Stromal cell of bone marrow (primary cell): ENCODE results near the gene PLXNA4.

Source experiments
- DNase-seq: peaks from one replicate; pipeline ENCODE4 v3.0.0-alpha.2; 2012; ENCODE audit warnings: low read depth

PLXNA4 gene

DNA sequence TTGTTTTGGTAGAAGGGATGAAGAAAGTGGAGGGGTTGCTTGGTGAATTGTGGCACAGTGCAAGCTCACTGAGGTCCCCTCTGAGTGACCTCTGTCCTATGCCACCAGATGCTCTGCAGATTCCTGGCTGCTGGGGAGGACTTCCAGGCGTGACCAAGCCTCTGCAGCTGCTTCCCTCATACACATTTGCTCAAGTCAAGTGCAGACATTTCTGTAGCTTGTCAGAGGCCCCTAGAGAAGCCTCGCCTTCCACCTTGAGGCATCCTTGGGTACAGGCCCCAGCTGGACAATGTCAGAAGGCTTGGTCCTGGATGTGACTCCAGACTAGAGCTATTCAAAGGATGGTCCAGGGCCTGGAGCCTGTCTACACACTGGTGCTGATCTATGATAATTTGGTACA lies 464.2 kb downstream of the PLXNA4 start:
- no peak for DNase-seq

DNA sequence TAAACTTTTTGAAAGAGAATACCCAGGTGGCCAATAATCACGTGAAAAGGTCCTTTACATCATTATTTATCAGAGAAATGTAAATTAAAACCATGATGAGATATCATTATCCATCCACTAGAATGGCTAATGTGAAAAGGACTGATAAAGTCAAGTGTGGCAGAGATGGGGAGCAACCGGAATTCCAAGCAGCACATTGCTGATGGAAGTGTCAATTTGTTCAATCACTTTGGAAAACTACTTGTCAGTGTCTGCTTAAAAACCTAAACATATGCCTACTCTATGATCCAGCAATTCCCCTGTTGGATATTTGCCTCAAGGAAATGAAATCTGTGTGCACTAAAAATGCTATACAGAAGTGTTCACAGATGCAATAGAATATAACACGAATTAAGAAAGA lies 465.6 kb downstream of the PLXNA4 start:
- no peak for DNase-seq

DNA sequence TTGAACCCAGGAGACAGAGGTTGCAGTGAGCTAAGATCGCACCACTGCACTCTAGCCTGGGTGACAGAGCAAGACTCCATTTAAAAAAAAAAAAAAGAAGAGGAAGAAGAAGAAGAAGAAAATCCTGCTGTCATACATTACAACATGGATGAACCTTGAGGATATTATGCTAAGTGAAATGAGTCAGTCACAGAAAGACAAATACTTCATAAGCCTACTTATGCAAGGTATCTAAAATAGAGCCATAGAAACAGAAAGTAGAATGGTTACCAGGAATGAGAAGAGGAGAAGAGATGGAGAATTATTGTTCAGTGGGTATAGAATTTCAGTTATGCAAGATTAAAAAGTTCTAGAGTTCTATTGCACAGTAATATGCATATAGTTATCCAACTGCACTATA lies 466.5 kb downstream of the PLXNA4 start:
- DNase-seq = no peak

DNA sequence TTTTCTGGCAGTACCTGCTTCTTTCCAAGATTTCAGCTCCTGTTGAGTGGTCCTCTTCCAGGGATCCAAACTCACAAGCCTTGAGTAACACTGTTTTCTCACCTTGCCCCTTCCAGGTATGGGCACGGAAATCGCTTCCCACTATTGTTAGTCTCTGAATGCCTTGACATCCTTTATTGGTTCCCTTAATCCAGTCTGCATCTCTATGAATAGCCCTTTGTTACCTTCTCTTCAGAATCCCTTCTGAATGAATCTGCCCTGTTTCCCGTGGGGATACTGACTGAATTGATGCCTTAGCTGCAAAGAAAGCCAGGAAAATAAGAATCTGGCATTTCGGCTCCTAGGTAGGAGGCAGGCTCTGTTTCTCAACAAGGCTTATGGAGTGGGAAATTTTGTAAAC lies 467.7 kb downstream of the PLXNA4 start:
- DNase-seq = no peak

DNA sequence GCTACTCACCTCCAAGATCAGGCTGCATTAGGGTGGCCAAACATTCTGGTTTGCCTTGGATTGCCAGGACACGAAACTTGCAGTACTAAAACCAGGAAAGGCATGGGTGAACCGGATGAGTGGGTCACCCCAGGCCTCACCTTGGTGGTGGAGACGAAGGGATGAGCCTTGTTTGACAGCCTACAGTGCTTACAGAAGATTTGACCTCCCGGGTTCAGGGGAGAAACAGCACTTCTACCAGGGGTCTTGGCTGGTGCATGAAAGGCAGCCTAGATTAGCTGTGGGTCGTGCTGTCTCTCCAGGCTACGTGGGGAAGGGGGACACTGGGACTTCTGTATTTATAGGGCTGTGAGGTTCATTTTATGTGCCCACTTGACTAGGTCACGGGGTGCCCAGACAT lies 469.8 kb downstream of the PLXNA4 start:
- no peak for DNase-seq

DNA sequence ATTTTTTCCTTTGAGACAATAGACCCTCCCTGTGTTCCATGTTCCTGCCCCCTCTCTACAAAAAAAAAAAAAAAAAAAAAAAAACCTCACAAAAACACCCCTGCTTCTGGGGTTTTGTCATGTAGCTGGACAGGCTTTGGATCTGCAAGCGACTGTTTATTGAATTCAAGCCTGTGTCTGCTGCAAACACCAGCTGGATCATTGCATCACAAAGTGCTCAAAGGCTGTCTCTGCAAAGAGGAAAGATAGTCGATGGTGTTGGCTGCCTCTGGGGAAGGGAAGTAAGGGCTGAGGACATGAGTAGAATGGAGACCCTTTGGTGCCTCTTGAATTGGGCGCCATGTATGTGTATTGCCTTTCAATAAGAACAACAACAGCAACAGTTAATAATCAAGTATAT lies 471.2 kb downstream of the PLXNA4 start:
- DNase-seq = no peak

DNA sequence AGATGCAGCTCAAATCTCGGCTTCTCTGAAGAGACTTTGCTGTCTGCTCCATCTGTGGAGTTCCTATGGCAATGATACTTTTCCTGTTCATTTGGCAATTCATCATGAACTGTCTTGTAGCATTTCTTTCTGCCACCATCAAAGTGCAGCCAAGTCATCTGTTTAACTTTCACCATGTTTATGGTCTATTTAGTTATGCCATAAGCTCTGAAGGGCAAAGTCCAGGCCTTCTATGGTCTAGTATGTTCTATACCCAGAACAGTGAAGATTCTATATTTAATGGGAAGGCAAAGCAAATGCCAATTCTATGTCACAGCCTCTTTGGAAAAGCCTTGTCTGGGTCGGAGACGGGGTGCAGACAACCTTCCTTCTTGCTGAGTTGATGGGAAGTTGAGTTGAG lies 472.6 kb downstream of the PLXNA4 start:
- DNase-seq = no peak

DNA sequence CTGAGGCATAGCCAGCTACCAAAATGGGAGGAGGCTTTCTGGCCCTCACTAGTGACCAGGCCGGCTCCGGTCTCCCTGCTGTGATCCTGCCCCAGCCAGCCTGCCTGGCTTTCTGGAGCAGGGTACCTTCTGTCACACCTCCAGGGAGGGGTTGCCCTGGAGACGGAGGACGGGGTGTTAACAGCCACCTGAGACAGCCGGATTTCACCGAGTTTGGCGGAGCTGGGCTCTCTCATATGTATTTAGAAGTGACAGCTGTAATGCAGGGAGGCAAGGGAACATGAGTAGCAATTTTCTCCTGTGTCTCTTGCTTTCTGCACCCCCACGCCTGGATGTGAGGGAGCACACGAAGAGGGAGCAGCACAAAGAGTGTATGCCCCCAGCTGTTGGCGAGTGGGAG lies 473.3 kb downstream of the PLXNA4 start:
- no peak for DNase-seq

DNA sequence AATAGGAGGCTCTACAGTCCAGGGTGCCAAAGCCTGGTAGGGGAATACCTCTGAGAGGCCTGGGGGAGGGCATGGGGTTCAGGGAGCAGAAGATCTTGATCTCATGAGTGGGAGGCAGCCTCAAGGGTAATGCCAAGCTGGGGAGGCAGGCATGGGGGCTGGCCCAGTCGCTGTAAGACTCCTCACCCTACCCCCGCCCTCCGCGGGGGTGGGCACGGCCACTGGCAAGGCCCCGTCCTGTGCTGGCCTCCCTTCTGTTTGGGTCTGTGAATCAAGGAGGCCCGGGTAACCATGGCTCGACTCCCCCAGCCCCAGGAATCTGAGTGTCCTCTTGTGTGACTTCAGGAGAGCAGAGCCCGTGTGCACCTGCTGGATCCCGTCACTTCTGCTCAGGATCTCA lies 473.9 kb downstream of the PLXNA4 start:
- DNase-seq = no peak

DNA sequence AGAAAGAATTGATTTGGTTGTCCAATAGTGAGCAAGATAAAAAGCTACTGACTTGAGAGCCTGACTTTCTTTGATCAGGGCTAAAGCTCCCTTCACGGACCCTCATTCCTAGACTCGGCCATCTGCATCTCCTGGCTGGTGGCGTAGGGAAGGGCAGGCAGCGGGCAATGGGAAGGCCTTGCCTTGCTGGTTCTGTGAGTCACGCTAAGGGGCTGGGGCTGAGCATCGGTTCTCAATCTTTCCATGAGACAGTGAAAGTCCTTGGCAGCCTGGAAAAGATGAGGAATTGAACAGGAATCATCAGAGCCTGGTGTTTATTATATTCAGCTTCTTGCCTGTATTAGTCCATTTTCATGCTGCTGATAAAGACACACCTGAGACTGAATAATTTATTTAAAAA lies 475.3 kb downstream of the PLXNA4 start:
- no peak for DNase-seq

DNA sequence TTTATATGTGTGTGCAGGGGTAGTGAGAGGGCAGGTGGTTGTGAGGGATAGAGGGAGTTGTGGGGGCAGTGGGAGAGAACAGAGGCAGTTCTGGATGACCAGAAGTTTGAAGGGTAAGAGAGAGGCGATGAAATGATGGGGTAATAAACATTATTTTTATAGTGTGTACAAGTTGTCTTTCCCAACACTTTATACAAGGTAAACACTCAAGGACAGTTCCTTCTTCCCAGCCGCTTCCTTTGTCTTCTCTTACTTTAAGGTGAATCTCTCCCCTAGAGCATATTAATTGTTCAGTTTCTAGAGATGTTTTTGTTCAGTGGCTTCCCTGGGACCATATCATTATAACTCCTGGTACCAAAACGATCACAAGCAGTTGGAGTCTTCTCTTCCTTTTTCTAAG lies 475.8 kb downstream of the PLXNA4 start:
- no peak for DNase-seq

DNA sequence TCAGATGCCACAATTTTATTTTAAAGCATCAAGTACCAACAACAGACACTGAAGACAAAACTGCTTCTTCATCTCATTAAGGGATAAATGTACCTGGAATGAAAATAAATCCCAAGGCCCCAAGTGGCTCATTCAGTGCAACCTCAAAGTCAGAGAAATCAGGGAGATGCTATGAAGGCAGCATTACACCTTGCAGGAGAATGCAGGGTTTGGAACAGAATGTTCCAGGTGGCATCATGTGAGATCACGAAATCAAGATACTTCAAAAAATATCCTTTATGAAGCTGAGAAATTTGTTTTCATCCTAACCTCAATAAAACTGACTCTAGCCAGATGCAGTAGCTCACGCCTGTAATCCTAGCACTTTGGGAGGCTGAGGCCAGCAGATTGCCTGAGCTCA lies 477.1 kb downstream of the PLXNA4 start:
- no peak for DNase-seq

DNA sequence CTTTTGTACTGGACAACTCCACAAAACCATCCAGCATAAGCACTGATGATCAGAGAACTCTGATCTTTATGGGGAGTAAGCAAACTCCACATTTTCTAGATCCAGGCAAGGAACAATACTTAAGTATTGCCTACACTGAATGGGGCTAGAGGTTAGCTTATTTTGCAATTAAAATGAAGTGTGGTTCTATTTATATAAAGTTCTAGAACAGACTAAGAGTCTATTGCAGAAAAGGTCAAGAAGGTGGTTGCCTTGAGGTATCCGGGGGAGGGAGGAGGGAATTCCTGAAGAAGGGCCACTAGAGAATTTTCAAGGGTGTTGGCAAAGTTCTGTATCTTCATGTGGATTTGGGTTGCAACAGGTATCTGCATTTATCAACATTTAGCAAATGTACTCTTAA lies 477.9 kb downstream of the PLXNA4 start:
- no peak for DNase-seq

DNA sequence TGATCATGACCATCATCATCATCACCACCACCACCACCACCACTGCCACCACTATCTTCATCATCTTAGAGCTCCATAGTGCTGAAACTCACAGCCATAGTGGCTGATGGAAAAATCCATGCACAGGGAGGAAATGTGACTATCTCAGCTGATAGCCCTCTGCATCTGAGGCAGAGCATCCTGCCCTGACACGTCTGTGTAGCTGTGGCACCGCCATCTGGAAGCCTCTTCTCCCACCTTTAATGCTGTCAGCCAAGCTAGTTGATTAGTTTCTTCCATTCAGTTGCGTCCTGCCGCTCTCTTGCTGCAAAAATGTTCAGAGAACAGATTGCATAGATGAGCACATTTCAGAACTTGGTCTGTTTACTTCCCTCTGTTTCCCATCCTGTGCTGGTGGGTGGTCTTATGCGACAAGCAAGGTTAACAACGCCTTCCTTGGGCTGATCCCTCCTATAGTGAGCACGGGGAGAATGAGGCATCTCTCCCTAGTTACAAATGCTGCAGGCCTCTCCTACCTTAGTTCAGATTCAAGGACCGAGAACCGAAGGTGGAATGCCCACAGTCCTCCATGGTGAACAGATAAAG lies 478.6 kb downstream of the PLXNA4 start:
- DNase-seq = no peak

DNA sequence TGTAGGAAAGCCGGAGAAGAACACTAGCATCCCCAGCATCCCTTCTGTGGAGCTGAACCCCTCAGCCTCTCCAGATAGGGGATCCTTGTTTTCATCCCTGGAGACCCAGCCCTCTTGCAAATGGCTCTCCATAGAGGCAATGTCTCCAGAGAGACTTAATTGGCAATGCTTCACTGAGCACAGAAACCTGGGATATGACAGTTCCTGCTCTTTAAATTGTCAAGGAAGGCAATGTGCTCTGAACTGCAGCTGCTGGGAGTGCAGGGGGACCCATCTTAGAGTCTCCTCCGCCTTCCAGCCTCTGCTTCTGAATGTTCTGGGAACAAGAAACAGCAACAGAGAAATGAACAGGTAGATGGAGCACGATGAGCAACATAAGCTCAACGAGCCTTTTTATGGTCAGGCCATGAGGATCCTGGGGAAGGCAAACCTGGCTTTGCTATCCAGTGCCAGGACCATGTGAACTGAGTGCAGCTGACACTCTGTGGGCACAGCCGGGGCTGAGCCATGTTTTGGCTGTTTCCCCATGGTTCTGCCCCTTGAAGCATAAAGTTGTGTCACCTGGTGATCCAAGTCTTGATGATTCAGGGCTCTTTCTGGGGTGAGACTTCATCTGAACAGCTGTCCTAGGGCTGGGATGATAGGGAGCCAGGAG lies 481.0 kb downstream of the PLXNA4 start:
- DNase-seq = no peak

DNA sequence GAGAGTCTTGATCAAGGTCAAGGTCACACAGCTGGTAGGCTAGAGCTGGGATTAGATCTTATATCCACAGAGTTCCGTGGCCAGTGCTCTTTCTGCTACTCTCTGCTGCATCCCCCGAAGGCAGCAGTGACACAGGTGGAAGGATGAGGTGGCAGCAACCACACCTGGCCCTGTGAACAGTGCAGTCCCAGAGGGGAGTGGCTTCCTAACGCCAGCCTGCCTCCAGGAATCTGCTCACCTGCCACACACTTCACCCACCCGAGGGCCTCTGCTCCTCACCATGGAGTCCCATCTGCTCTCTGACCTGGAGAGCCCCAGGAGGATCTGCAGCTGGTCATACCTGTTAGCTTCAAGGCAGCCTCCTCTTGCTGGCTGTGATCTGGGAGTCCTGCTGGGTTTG lies 484.2 kb downstream of the PLXNA4 start:
- no peak for DNase-seq

DNA sequence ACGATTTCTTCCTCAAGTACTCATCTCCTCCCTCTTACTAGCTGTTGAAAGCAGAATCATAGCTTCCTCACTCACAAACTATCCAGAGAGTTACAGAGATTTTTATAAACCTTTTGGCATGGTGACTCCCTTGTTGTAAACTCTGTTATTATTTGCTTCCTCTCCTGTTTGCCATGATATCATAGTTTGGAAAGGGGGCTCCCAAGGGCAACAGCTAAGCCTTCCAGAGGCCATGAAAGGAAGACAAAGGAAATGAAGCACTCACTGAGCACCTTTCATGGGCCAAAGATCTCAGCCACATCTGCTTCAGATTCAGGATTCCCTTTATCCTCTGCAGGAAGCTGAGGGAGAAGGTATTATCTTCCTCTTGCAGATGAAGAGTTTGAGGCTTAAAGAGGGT lies 484.6 kb downstream of the PLXNA4 start:
- no peak for DNase-seq

DNA sequence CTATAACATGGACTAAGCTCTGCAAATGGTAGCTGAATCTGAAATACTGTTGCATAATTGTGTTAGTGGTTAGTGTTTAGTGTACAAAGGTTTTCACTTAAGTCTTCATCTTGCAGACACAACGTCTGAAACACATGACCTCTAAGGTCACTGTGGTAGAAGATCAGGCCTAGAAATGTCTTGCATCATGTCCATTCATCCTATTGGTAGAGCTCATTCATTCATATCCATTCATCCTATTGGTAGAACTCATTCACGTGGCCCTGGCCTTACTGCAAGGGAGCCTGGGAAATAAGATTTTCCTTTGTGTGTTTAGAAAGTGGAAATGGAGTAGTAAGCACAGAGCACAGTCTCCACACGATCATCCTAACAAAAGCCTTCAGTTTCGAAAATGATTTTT lies 485.8 kb downstream of the PLXNA4 start:
- no peak for DNase-seq

DNA sequence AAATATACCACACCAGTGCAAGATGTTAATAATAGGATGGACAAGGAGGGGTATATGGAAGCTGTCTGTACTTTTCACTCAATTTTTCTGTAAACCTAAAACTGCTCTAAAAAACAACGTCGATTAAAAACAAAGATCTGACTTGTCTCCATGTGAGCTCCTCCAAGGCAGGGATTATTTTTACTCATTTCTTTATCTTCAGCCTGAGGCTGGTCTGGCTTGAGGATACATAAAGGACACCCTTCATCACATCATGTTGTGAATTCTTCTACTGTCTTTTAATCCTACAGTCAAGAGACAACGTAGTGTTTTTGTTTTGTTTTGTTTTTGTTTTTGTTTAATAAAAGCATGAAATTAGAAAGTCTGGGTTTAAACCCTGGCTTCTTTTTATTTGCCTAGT lies 486.9 kb downstream of the PLXNA4 start:
- DNase-seq = no peak

DNA sequence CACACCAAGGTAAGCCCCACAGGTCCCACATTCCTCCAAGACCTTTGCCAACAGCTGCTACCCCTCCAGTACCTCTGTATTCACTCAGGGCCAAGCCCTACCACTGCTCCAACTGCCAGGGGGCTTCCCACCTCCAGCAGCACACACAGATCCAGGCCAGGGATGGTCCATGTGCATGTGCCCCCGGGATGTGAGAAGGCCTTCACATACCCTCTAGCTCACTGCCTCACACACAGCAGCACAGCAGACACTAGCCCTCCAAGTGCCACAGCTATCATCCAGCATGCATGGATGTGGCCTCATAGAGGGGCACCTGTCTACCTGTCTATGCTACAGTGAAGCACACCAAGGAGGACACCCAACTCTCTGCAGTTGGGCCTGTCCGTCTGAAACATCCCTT lies 488.8 kb downstream of the PLXNA4 start:
- no peak for DNase-seq

DNA sequence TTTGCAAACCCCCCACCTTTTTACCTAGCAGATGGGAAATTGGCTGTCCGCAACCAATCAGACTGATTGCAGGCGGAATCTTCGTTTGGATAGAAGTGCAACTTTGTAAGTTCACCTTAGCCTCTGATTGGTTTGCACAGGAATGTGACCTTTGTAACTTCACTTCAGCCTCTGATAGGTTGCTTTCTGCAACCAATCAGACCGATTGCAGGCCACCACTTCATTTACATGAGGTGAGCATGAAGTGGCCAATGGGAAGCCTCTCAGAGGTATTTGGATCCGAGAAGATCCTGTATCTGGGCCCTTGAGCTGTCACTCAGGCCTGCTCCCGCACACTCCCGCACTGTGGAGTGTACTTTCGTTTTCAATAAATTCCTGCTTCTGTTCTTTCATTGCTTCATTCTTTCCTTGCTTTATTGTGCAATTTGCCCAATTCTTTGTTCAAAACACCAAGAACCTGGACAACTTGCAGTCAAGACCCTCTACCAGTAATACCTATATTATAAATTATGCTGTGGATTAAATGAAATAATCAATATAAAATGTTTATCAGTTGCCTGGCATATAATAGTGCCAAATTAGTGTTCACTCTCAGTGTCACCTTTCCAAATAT lies 491.4 kb downstream of the PLXNA4 start:
- no peak for DNase-seq

DNA sequence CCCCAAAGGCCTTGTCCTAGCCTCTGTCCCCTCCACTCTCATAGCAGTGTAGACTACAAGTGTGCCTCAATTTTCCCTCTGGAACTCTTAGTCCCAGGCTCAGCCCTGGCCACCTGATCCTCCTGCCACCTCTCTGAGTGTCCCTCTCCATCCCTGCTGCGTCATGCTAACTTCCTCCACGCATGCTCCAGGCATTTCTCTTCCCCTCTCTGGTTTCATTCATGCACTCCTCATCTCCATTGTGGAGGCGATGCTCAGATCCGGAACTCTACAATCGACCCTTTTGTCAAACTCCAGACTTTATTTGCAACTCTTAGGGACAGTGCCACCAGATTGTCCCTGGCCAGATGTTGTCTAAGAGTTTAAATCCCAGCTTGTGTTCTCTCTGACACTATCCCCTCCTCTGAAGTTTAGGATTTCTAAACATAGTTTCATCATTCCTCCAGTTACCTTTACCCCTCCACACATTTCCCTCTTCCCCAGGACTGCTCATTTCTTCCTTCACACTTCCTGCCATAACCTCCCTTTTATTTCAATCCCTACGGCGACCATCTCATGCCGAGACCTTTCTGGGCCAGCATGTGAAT lies 492.6 kb downstream of the PLXNA4 start:
- no peak for DNase-seq

DNA sequence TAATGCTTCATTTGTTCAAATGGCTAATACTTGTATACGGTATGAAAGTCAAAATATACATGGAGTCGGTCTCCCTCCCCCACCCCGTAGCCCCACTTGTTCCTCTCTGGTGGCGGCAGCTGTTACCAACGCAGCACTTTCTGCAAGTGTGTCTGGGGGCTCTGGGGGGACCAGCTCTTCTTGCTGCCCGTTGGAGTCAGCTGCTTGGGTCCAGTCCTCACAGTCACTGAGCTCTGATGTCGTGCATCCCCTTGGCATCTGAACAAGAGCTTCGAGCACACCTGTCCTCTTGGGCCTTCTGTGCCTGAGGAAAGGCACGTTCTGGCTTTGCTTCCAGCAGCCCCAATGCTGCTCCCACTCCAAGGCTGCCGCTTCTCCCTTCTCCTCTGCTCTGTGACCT lies 493.1 kb downstream of the PLXNA4 start:
- no peak for DNase-seq

DNA sequence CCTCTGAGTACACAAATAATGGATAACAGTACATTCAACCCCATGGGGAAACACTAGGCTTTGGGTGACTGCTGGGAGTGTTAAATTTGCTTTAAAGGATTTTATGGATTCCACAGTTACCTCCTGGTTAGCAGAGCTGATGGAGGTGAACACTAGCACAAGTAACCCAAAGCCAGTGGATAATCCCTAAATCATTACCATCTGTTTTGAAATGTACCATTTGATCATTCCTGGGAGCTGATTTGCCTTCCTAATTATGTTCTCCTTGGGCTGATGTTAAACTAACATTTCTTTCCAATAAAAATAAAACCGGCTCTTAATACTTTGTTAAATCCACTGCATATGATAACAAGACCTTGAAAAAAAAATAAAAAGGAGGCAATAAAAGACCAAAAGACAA lies 493.9 kb downstream of the PLXNA4 start:
- no peak for DNase-seq
